Coronary artery (tissue), 2 donors: Measurements from ENCODE around the gene SESTD1.
"Not testable (repeated sequence)": the region's sequence is repeated elsewhere in the genome, so short reads cannot be mapped to it uniquely, and the experiment has no call there.

Experiments
- DNase-seq: peaks from one replicate; pipeline ENCODE4 v3.0.0-alpha.2; 2017; ENCODE audit warnings: low spot score
- H3K27ac ChIP-seq, 2 donors: fragments of 200-600 bp; sonication (generic); one replicate each; pipeline ENCODE4 v1.5.1; 2016 to 2019
- H3K4me3 ChIP-seq: fragments of 200-600 bp; sonication (generic); 2 replicates; pipeline ENCODE4 v1.5.1; 2016; ENCODE audit warnings: mild to moderate bottlenecking, moderate library complexity
- CTCF ChIP-seq: fragments of 200-600 bp; sonication (generic); IDR thresholded peaks from one replicate; pipeline ENCODE4 v1.5.1; 2019; ENCODE audit warnings: antibody characterized with exemption

Gene SESTD1

GRCh38 chr2:179096090-179096489, 168.5 kb downstream of the SESTD1 start:
- Histone ChIP-seq H3K27ac (no peak overlapping the region), H3K4me3 (no peak overlapping the region)
- DNase-seq = no peak
- TF ChIP-seq CTCF = no peak

GRCh38 chr2:179092912-179093311, 171.7 kb downstream of the SESTD1 start:
- DNase-seq, H3K27ac ChIP-seq, H3K4me3 ChIP-seq: not testable (repeated sequence)

GRCh38 chr2:179082697-179083096, 181.9 kb downstream of the SESTD1 start:
- no peak for TF ChIP-seq CTCF
- H3K27ac ChIP-seq = no peak overlapping the region
- no peak for DNase-seq
- no peak overlapping the region for H3K4me3 ChIP-seq

GRCh38 chr2:179081954-179082353, 182.7 kb downstream of the SESTD1 start:
- no peak overlapping the region for H3K4me3 ChIP-seq
- no peak for DNase-seq
- no peak overlapping the region for H3K27ac ChIP-seq
- TF ChIP-seq CTCF = no peak

GRCh38 chr2:179072527-179072926, 192.1 kb downstream of the SESTD1 start:
- no peak overlapping the region for H3K27ac ChIP-seq
- no peak for TF ChIP-seq CTCF
- DNase-seq = no peak
- H3K4me3 ChIP-seq = no peak overlapping the region

GRCh38 chr2:179071810-179072355, 192.7 kb downstream of the SESTD1 start:
- DNase-seq = no peak
- Histone ChIP-seq H3K27ac (no peak overlapping the region), H3K4me3 (no peak overlapping the region)
- no peak for TF ChIP-seq CTCF

- TF ChIP-seq CTCF = no peak
- no peak overlapping the region for H3K4me3 ChIP-seq
- H3K27ac ChIP-seq = no peak overlapping the region
- no peak for DNase-seq
Measured at GRCh38 chr2:179070895-179071294, 193.7 kb downstream of the SESTD1 start.

- no peak for TF ChIP-seq CTCF
- DNase-seq = no peak
- H3K4me3 ChIP-seq = no peak overlapping the region
- H3K27ac ChIP-seq = no peak overlapping the region
Measured at GRCh38 chr2:179069685-179070084, 194.9 kb downstream of the SESTD1 start.
